ENCODE results near the gene LRRC8B.
"Not testable (repeated sequence)": the region's sequence is repeated elsewhere in the genome, so short reads cannot be mapped to it uniquely, and the experiment has no call there.

LRRC8B gene

GRCh38 chr1:89525169-89525855 is 683 bp downstream of the LRRC8B start:
- peak; percentile 20 to 31 for DNase-seq

GRCh38 chr1:89527256-89527655 is 2.6 kb downstream of the LRRC8B start:
- DNase-seq = no peak

DNA sequence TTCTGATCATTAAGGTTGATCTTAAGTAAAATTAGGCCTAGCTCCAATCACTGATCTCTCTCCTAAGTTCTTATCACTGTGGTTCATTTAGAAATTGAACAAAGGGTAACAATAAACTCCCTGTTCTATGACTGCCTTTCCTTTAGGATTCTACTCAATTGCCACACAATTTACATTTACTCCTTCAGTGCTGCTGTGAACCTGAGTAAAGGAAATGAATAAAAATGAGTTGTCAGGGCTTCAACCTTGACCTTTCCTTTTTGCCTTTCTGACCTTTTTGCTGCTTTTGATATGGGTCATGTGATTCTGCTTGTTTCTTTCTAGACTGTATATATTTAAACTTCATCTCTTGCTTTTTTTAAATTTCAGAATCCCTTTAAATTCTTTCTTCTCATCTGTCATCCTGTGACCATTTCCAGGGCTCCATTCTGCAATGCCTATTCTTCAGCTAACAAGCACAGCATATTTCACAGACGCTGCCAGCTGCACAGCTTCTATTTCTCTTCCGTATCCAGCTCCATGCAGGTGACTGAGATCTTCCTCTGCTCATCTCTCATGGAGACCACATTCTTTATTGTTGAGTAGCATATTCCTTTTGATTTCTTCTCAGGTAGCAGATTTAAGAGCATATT is 3.2 kb downstream of the LRRC8B start:
- no peak for DNase-seq

GRCh38 chr1:89528382-89528780 is 3.8 kb downstream of the LRRC8B start:
- DNase-seq = no peak

DNA sequence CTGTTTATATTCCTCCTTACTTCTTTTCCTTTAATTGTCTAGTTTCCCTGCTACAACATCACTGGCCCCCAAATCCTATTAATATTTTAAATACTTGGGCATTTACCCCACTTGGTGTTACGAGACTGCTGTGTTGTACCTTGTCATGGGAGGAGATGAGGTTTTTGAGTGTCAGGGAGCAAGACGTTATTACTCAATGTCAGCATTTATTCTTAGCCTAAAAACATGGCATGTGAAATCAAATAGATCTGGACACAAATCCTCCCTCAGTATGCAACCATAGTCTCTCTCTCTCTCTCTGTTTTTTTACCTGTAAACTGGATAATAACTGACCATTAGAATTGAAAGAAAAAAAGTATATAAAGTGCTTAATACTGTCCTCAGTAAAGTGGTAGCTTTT is 4.6 kb downstream of the LRRC8B start:
- no peak for DNase-seq

DNA sequence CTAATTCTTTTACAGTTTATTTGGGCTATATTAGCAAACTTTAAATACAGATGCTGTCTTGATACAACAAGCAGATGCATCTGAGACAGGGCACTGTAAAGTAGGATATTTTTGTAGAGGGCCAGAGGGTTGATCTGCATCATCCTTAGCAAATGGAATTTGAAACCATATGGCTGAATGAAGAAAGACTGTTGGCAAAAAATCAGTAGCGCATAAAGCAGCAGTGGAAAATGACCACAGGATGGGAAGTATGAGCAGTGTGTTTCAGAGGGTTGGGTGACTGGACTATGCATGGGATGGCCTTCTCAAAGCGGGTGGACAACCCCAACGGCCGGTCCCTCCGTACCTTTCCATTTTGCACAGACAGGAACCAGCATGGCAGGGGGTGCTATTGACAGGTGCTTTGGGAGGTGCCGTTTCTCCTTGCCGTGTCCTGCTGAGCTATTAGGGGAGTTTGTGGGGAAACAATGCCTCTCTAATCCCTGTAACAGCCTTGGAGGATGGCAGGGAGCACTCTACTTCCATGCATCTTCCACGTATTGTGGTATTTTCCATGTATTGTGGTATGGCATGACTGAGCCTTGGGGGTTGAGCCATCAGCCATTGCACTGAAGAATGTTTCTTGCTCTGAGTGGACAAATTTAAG is 5.9 kb downstream of the LRRC8B start:
- no peak for DNase-seq

DNA sequence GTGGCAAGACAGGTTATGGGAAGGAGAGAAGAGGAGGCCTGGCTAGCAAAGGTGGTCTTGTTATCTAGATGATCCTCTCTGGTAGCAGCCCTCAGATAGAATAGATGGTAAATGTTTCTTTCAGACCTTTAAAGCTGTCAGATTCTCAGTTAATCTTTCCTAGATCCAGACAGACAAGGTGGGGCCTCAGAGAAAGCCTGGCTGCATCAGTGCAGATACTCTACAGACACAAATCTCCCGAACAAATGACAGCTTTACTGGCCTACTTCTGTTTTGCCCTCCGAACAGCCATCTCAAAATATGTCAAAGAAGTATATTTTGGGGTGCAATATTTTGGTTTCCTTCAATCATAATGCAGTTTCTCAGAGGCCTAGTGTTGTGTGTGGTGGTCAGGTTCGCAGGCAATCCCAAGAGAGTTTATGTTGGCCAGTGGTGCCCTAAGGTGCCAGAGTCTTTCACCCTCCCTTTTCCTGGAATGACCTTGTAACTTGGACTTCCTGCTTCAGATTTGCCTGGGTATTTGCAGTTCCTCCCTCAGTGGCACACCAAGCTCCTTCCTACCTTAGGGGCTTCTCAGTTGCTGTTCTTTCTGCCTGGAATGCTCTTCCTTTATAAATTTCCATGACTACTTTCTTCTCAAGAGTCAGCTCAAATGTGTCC is 7.0 kb downstream of the LRRC8B start:
- no peak for DNase-seq

GRCh38 chr1:89532228-89532627 is 7.6 kb downstream of the LRRC8B start:
- no peak for DNase-seq

DNA sequence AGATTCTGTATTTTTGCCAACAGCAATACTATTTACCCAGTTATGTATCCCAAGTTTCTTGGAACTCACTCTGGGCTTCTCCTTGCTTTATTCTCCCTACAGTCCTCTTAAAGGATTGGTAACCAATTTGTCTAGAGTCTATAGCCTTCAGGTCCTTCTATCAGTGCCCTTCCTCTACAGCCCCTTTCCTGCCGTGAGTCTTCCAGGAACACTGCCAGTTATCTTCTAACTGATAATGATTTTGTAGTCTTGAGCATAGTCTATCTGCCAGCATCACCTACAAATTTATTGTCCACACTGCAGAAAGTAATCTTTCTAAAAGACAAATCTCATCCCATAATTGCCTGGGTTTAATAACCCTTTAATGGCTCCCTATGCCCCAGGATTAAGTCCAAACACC is 8.2 kb downstream of the LRRC8B start:
- no peak for DNase-seq

DNA sequence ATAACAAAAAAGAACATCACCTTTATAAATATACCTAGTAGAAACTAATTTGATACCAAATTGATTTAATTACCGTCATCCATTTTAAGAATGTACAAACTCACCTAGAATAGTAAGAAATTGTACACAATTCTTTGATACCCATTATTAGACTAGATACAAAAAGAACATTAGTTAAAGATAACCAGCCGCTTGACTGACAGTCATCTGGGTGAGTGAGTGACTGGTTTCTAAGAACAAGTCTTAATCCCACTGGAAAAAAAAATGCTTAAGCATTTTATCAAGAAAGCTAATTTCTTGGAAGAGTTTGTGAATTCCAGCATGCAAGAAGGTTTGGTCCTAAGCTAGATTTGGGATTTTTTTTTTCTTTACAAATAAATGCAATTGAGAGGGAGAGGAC is 10.9 kb downstream of the LRRC8B start:
- DNase-seq = no peak

DNA sequence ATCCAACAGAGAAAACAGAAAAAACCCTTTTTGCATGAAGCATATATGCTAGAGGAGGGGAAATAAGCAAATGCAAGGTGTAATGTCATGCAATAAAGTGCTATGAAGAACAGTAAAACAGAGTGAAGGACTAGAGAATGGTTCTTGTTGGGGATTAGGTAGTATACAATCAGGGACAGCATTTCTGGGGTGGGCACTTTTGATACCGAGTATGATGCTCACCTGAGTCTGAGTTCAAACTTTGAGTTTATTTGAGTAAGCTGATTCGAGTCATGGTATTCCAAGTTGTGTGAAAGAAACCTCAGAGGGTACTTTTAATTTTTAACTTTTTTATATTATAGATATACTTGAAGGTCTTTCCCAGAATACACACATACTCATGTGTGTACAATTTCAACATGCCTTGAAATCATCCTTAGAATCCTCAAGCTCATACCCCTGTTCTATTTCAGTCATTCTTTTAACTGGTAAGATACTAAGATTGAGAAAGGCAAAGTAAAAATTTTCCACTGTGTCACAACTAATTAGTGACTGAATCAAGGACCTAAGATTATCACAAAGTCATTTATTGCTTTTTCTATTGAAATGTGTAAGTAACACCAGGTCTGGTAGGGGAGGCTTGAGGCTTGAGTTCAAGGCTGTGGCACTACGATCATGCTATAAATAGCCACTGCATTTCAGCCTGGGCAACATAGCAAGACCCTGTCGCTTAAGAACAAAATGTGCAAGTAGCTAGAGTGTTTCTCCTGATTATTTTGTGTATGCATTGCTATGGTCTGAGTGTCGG is 12.1 kb downstream of the LRRC8B start:
- no peak for DNase-seq

DNA sequence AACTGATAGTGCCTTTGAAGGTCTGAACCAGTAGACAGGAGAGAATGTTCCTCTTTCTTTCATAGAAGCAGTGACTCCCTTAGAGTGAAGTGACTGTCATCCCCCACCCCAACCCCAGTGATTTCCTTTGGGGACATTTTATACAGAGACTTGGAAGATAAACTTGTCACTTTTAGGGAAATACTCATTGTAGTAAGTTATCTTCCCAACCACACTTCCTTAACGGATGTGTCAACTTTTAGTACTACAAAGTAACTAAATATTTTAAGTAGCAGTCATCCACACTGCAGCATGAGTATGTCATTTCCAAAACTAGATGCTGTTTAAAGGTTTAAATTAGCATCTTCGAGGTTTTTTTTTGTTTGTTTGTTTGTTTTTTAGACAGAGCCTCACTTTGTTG is 13.7 kb downstream of the LRRC8B start:
- no peak for DNase-seq

- DNase-seq = no peak
These were observed 14.5 kb downstream of the LRRC8B start for GRCh38 chr1:89539128-89539527.

- no peak for DNase-seq
These were observed 15.9 kb downstream of the LRRC8B start for GRCh38 chr1:89540406-89540970.

GRCh38 chr1:89542345-89542744 is 17.7 kb downstream of the LRRC8B start:
- no peak for DNase-seq

GRCh38 chr1:89543632-89544031 is 19.0 kb downstream of the LRRC8B start:
- DNase-seq = not testable (repeated sequence)

GRCh38 chr1:89545264-89546038 is 20.8 kb downstream of the LRRC8B start:
- DNase-seq = peak; percentile 25 to 36

- no peak for DNase-seq
These were observed 21.7 kb downstream of the LRRC8B start for GRCh38 chr1:89546082-89546889.

DNA sequence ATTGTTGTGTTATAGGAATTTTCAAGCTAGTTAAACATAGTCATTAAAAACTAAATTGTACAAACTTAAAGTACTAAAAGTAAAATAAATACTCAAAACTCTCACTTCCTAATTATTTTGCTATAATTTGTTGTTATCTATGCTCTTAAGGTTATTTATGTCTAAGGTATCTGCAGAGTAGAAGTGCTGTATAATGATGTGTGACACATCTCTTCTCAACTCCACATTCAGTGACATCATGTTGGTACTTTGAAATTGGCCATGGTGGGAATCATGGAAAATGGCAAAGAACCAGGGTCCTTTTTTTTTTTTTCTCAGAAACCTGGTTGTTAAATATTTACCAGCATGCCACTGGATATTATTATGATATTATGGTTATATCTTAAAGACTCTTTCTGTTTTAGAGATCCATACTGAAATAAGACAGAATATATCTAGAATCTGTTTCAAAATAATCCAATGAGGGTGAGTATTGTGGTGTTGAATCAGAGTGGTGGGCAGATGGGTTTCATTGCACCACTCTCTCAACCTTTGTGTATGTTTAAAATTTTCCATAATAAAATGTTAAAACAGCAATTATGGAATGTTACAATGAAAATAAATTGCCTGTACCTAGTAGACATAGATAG is 22.4 kb downstream of the LRRC8B start:
- no peak for DNase-seq

DNA sequence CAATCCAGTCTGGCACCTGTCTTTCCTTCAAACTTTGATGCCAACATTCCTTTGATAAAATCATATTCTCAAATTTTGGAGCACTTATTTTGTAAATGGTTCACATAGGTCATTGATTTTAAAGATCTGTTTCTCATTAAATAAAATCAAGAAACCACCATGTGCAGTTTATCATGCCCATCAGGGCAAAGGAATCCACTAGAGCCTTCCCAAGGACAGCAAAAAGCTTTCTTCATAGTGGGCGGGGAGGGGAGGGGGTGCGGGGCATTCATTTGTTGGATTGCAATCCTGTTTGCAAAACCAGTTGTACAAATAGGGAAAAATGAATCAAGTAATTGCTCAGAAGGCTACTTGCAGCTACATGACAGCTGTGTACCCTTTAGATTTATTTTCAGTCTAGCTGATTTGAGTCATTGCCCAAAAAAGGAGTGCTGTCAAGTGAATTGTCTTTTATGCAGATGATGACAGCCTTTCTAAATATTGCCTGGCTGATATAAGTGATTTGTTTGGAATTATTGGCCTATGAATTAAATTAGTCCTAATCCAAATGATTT is 23.0 kb downstream of the LRRC8B start:
- DNase-seq = no peak
